NCI-H446 (cell line): ENCODE results near the gene ZBED2.
A peak's percentile ranks its signal among the peaks of the same experiment; 100 is the strongest.

ENCODE experiments used
- DNase-seq, 2 experiments: peaks; one replicate each; lab custom pipeline; 2025; lab: John Stamatoyannopoulos, UW

The ZBED2 gene

DNA sequence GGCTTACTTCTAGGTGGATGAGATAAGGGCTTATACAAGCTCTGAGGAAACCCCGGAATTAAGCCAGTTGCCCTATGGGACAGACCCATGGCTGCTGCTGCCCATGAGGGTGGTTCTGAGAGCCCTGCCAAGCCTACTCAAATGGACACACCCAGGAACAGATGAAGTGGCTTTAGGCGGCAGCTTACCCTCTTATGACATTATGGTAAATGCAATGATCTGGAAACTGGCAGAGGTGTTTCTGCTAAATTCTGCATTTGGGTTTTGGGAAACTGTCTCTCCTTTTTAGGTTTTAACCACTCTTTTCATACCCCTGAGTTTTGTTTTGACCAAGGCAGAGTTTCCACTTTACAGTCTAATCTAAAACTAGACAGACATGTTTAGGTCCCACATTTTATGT, 9.0 kb upstream of the ZBED2 start:
- DNase-seq = no peak

DNA sequence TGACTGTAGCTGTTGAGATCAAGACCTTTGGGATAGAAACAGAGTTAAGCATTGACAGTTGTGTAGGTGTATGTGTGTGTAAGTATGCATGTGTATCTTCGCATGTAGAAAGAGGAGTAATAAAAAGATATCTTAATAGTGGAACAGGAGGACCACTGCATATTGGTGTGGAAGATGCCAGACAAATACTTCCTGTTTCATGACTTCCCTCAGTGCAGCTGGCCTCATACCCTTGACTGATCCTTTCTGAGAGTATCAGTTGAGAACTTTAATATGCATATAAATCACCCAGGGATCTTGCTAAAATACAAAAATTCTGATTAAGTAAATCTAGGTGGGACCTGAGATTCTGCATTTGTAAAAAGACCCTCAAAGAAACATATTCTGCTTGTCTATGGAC, 8.5 kb upstream of the ZBED2 start:
- DNase-seq = no peak

DNA sequence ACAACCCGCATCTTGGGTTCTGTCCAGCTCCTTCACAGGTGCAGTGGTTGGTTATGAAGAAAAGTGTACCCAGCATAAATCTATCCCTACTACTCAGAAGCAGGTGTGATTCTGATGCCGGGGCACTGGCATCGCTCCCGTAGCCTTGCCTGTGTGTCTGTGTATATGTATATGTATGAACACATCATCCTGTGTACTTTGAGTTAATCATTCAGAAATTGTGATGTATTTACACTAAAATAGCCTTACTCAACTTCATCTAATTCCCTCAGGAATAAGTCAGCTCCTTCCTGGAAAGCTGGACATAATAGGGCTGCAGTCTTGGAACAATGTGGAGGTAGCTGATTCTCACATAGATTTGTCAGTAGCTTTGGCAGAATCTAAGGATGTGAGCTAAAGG, 6.7 kb upstream of the ZBED2 start:
- no peak for DNase-seq

GRCh38 chr3:111598552-111598951, 3.4 kb upstream of the ZBED2 start:
- DNase-seq = no peak

DNA sequence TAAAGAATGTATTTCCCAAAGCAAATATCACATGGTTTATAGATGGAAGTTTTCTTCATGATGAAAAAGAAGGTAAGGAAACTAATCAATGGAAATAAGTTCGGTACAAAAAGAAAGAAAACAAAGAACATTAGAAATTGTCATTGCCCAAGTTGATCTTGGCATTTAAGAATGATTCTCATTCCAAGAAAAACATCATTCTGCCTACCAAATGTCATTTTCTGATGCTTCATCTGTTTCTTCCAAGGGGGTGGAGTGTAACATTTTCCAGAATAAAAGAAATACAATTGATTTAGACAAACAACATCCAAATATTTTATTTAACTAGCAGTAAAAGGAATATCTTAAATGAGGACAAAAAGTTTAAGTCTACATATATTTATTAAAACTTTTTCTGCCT, 3.0 kb upstream of the ZBED2 start:
- DNase-seq = no peak

DNA sequence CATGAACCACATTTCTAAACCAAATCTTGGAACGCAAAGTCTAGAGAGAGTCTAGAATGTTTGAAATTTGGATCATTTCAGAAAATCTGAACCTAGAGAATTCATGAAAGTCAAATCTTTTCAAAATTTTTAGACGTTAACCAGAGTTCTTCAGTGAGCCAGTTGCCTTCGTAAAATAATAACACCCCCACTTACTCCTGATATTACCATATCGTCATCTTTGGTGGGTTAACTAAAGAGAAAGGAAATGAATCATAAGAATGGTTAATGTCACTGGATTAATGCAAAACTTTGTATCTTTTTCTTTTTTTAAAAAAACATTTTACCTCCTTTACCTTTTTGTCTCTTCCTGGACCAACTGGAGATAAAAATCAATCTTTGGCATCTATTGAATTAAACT, 1.2 kb upstream of the ZBED2 start:
- no peak for DNase-seq

GRCh38 chr3:111594781-111595180, 365 bp downstream of the ZBED2 start:
- no peak for DNase-seq

- no peak for DNase-seq
Observed at GRCh38 chr3:111594205-111594604, 941 bp downstream of the ZBED2 start.

DNA sequence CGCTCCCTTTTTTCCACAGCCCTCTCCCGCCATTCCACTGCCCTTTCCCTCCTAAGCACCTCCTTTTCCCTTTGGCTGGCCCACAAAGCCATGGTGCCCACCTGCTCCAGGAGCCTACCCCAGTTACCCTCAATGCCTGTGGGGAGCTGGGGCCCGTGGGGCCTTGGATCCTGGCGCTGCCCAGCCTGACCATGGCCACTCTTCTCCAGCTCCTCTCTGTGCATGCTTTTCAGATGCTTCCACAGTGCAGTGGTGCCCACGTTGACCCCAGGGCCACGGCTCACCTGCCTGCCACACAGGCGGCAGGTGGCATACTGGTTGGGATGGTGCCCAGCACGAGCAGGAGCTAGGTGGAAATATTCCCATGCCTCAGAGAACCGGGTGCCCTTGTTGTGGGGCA, 1.5 kb downstream of the ZBED2 start:
- DNase-seq = no peak

DNA sequence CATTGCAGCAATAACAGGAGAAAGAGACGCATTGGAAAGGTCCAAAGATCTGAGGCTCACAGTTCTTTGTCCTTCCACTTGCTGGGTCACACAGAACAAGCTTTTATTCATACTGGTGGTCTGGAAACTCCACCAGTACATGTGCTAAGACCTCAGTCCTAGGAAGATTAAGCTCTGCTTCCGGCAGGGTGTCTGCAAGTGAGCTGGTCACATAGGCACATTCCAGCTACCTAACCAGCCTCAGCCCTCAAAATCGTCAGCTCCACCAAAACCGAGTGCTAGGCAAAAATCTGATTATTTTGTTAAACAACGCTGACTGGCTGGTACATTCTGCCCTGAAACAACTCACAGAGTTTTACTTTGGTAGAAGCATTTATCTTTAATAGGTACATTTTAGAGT, 2.2 kb downstream of the ZBED2 start:
- no peak for DNase-seq

DNA sequence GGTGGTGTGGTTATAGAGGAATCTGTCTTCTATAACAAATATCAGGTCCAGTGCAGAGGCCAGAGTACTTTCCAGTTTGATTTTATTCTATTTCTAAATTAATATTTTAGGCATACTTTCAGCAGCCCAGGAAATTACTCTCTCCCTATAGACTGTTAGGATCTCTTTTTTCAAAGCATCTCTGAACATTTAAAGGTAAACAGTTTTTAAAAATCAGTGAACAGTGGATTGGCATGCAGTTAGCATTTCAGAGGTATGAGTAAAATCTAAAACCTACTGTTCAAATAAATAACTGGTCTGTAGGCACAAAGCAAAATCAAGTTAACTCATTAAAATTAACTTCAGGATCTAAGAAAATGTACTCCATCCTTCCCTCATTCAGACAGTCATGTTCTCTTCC, 3.0 kb downstream of the ZBED2 start:
- no peak for DNase-seq

DNA sequence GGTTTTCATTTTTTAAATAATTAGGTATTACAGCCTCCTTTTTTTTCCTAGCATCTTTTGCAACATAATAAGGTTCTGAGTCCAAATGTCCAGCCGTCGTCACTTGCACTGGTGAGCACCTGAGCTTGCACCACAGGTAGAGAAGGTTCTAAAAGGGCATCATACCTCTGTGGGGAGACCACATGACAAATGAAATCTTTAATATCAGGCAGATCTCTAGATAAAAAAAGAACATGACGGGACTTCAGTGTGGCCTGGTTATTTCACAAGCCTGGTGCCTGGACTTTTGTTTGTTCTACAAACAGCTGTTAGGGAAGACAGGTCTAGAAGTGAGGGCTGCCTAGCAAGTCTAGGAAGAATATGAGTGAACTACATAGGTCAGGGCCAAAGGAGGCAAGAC, 3.6 kb downstream of the ZBED2 start:
- DNase-seq = no peak

- no peak for DNase-seq
Observed at GRCh38 chr3:111590143-111590491, 5.0 kb downstream of the ZBED2 start.

DNA sequence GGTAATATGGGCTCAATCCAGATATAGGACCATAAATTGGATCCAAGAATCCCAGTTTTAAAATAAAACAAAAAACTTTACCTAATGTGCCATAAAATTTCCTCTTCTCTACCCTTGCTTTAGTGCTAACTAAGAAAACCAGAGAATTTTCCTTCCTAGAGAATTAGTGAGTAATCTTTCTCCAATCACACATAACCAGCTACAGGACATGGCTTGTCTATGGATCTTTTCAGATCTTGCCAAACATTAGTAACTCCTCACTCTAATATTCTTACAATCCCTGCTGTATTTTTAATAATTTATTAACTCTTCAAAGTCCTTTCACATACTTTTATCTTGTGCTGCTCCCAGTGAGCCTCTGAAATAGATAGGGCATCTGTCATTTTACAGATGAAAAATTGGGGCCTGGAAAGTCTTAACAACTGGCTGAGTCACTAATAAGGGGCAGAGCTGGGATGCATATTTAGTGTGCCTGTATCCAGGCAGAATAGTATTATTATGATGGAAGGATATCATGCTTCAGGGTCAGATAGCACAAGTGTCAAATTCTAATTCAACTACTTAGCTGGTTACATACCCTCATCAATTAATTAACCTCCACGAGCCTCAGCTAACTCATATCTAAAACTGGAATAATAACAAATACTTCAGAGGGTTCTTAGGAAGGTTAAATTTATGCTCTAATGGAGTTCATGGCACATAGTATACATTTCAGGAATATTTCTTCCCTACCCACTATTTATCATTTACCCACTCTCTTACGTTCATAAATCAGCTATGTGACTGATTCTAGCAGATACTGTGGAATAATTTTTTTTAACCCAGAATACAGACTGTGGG, 5.6 kb downstream of the ZBED2 start:
- DNase-seq = no peak

GRCh38 chr3:111588527-111588926, 6.6 kb downstream of the ZBED2 start:
- no peak for DNase-seq

DNA sequence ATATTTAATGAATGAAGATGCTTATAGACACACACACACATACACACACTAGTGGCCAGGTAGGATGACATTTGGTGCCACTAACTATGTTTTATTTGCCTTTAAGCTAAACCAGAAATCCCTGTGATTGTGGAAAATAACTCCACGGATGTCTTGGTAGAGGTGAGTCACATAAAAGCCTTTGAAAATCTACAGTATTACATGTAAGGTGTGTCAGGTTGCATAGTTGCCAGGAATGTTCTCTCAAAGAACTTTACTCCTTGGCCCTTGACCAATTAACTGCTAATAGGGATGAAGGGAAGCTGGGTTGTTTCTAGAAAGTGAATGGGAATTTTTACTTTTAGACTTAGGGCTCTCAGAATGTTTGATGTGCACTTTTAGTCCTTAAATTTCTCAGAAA, 9.9 kb downstream of the ZBED2 start:
- DNase-seq = no peak

- no peak for DNase-seq
Observed at GRCh38 chr3:111584744-111585143, 10.4 kb downstream of the ZBED2 start.

- DNase-seq = no peak
Observed at GRCh38 chr3:111582120-111582474, 13.0 kb downstream of the ZBED2 start.

DNA sequence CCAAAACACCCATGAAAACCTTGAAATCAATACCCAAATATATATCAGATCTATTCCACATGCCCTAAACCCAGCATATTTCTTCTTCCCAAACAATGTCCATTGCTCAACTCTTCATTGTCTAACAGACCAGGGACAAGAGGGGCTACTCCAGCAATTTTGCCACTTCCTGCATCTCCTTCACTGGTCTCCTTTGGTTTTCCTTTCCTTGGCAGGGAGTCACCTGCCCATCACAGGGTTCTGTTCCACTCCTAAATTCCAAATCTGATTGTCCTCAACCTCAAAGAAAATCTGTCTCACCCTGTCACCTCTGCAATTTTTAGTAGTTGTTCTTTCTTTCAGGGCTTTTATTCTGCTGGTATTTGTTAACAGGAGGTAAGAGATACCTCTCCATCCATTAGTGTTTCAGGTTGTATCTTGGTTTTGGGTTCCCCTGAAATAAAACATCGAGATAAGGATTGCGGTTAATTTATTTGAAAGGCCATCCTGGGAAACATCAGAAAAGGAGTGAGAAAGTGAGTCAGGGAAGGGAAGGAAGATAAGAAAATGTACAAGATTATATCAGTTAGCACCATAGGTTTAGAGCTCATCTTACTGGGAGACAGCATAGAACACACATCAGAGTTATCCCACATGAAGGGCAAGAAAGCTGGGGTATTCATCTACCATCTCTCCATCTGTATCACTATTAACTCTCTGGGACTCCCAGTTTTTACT, 13.6 kb downstream of the ZBED2 start:
- no peak for DNase-seq

DNA sequence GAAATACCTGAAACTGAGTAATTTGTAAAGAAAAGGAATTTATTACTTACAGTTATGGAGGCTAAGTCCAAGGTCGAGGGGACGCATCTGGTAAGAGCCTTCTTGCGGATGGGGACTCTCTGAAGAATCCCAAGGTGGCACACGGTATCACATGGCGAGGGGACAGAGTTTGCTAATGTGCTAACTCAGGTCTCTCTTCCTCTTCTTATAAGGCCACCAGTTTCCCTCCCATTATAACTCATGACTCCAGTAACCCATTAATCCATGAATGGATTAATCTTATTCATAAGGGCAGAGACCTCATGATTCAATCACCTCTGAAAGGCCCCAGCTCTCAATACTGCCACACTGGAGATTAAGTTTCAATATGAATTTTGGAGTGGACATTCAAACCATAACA, 15.7 kb downstream of the ZBED2 start:
- no peak for DNase-seq

GRCh38 chr3:111578867-111579266, 16.3 kb downstream of the ZBED2 start:
- DNase-seq = no peak

GRCh38 chr3:111577798-111578685, 17.1 kb downstream of the ZBED2 start:
- peak in 1 of 2 experiments; percentile 9 for DNase-seq

DNA sequence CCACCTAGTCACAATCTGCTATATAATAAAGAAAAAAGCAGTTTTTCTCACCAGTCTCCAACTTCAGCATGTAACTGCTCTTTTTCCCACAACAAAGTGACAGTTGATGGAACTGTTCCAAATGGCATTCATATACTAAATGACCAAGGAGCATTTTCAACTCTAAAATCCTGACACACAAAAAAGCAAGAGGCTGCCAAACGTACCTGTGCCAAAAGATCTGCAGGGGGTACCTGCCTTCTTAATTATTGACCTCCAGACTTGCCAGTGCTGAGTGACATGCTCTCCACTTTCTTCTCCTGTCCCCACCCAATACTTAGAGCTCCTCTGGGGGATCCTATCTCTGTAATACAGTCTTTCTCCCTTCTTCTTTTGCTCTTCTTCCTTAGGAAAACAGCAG, 18.0 kb downstream of the ZBED2 start:
- DNase-seq = no peak
